ENCODE measurements around the gene JADE3.

The JADE3 gene

DNA sequence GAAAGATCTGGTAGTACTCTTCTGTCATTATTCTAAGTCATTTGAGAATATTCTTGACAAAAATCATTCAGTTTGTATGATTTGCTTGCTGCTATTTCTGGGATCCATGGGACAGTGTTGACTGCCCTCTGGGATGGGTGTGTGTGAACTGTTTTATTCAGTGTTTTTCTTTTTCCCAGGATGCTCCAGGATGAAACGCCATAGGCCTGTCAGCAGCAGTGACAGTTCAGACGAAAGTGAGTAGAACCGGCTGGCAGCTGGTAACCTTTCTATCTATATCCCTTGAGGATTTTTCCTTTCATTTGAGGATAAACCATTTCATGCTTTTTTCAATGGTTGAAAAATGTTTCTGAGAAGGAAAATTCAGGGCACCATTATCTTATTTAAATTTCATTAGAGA lies 72.5 kb downstream of the JADE3 start:
- no peak overlapping the region for H3K4me3 ChIP-seq (ENCODE audit: low read length)
- DNase-seq (ENCODE audit: low read depth, low spot score) = no peak

DNA sequence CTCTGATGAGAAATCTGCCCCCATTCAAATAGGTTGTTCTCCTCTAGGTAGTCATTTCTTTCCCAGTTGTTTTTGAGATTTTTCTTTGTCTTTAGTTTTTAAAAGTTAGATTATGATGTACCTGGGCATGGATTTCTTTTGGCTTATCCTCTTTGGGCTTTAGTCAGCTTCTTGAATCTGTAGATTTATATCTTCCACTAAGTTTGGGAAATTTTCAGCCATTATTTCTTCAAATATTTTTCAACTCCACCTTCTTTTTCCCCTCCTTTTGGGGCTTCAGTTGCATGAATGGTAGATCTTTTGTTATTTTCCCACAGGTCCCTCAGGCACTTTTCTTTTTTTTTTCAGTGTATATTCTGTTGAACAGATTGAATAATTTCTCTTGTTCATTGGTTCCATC lies 77.3 kb downstream of the JADE3 start:
- H3K4me3 ChIP-seq (ENCODE audit: low read length) = no peak overlapping the region
- no peak for DNase-seq (ENCODE audit: low read depth, low spot score)

DNA sequence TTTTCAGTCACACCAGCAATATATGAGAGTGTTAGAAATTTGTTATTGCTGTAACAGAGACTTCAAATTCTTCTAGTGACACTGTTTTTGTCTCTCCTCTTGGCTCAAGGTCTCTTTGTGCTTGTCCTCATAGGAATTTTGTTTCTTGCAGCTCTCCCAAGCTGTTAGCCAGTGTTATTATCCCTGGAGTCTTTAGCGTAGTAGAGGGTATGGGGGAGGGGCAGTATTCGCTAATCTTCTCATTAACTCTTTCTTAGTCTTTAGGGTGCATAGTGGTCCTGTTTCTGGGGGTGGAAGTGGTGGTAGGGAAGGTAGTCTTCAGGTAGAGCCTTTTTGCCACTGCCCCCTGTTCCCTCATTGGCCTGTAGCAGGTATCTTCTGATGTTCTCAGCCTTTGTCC lies 79.4 kb downstream of the JADE3 start:
- H3K4me3 ChIP-seq (ENCODE audit: low read length) = no peak overlapping the region
- no peak for DNase-seq (ENCODE audit: low read depth, low spot score)

DNA sequence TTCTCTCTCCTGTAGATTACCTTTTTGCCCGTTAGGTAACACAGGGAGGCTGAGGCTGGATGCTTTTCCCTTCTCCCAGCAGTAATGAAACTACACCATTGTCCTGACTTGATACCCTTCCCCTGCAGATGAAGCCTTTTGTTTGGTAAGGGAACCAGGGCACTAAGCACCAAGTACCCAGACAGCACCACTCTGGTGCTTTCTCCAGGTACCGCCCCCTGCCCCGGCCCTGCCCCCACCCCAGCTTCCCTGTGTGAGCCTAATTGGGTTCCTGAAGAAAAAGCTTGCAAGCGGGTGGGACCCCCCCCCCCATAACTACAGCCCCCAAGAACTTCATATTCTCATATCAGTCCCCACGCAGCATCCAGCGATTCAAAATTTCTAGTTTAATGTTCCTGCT lies 79.8 kb downstream of the JADE3 start:
- H3K4me3 ChIP-seq (ENCODE audit: low read length) = no peak overlapping the region
- DNase-seq (ENCODE audit: low read depth, low spot score) = no peak

DNA sequence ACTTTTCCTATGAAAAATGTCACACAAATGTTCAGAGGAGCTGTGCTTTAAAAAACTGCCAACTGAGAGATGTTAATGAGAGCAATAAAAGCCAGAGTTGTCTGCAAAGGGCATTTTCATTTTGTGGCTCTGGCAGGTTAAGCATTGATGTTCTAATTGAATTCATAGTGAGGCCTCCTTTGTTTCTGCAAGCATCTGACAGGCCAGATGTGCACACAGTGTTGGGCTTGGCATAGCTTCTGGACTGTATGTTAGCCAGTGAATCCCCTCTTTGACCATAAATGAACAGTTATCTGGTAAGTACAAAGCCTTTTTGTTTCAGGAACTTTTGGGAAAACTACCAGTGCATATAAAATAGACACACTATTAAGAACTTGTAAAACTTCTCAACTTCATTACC lies 81.9 kb downstream of the JADE3 start:
- no peak overlapping the region for H3K4me3 ChIP-seq (ENCODE audit: low read length)
- DNase-seq (ENCODE audit: low read depth, low spot score) = no peak

DNA sequence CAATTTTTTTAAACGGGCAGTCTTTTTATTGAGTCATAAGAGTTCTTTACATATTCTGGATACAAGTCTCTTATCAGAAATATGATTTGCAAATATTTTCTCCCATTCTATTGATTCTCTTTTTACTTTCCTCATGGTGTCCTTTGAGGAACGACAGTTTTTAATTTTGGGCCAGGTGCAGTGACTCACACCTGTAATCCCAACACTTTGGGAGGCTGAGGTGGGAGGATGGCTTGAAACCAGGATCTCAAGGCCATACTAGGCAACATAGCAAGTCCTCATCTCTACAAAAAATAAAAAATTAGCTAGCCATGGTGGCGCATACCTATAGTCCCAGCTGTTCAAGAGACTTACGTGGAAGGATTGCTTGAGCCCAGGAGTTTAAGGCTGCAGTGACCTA lies 99.9 kb downstream of the JADE3 start:
- DNase-seq (ENCODE audit: low read depth, low spot score) = no peak
- H3K4me3 ChIP-seq (ENCODE audit: low read length) = no peak overlapping the region

DNA sequence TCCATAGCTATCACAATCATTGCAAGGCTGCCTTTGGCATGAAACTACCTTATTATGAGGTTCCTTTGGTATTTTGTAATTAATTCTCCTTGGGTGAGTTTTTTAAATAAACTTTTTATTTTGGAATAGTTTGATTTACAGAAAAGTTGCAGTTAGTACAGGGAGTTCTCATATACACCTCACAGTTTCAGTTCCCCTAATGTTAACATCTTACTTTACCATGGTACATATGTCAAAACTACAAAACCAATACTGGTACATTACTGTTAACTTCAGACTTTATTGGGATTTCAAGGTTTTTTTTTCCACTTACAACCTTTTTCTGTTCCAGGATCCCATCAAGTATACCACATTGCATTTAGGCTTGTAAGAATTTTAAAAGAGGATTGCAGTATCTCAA lies 114.0 kb downstream of the JADE3 start:
- no peak overlapping the region for H3K4me3 ChIP-seq (ENCODE audit: low read length)
- DNase-seq (ENCODE audit: low read depth, low spot score) = no peak

DNA sequence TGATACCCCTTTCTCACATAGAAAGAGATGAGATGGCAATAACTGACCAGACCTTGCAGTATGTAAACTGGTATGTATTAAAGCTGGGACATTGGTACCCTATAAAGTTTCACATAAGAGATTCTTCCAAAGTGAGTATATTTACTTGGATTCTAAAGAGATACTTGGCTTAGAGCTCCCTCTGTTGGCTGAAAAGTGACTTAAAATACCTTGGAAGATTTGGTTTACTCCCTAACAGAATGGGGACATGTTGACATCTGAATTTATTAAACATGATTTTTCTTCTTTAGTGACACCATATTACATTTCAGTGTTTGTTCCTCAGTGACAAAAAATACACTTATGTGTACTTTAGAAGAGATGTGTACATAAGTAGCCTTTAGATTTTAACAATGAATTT lies 118.1 kb downstream of the JADE3 start:
- no peak overlapping the region for H3K4me3 ChIP-seq (ENCODE audit: low read length)
- DNase-seq (ENCODE audit: low read depth, low spot score) = peak; percentile 54

DNA sequence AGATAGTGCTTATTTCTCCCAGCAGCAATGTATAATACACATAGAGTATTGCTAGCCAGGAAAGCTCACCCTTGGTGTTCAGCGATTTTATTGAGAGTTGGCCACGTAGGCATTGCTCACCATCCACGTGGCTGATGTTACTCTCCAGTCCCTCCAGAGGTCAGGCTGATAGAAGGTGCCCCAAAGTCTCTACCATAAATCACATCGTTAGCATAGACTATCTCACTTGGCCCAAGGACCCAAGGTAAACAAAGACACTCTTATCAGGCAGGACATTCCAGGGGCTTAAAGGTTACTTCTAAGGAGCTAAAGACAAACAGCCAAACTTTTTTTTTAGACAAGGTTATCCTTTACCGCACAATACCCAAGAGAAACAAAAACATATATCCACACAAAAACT lies 135.8 kb downstream of the JADE3 start:
- H3K4me3 ChIP-seq (ENCODE audit: low read length) = no peak overlapping the region
- no peak for DNase-seq (ENCODE audit: low read depth, low spot score)

DNA sequence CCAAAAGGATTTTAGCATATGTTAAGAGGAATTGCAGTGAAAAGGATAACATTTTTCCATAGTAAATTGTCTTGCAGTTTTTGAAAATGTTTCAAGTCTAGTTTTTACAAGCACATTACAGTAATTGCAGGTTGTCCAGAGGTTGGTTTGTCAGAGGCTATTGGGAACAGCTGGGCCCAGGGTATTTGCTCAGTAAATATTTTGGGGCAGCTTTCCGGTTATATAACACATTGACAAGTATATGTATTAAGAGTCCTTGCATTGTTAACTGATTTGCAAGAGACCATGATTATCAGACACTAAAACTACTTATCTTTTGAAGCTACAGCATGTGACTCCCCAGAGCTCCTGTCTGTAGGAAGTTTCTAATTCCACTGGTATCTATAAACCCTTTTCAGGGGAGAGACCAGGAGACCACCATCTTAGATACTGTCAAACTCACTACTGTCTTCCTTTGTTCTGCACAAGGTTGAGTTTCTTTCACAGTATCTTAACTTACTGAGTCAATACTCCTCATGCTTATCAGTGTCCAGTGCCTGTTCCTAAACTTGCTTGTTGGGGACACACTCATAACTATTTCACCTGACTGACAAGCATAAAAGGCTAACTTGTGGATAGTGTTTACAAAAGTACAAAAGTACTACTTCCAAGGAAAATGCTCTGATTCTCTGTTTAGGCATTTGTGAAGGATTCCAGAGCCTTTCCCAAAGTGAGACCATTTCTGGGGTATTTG lies 147.1 kb downstream of the JADE3 start:
- no peak for DNase-seq (ENCODE audit: low read depth, low spot score)
- H3K4me3 ChIP-seq (ENCODE audit: low read length) = no peak overlapping the region

DNA sequence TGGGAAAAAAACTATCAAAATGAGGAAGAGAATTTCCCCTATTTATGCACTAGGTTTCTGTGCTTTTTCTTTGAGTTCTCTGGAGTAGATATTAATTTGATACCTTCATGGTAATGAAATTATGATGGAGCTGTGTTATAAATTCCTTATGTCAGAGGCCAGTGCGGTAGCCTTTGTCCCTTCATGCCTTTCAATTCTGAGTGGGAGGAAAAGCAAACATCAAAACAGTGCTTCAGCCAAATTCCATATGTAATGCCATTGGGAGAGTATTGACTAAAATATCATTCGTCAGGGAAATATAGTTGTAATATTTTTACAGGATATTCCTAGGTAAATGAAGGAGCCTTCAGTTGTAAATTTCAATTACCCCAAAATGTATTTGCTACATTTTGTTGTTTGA lies 148.5 kb downstream of the JADE3 start:
- DNase-seq (ENCODE audit: low read depth, low spot score) = no peak
- no peak overlapping the region for H3K4me3 ChIP-seq (ENCODE audit: low read length)

DNA sequence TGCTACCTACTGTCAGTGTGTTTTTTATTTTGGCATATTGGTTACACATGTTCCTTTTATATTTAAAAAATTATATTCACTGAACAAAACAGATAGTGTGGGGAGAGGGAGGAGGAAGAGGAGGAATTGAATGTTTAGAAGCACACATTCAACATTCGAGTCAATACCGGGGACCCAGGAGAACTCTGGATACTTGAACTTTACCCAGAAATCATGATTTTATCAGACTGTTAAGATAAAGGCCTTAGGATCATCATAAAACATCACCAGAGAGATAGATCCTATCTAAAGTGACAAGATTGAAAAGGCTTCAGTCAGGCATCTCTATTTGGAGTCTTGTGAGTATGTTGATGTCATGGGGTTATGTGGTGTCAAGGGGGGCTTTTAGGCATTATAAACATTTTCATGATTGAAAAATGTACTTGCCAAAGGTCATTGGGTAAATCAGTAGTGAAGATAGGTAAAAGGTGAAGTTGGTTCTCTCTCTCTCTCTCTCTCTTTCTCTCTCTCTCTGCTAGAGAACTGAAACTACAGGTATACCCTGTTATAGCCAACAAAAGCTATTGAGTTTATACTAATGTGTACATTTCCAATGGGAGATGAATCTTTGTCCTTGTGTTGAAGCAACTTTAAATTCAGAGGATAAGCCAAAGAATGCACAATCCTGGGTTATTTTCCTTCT lies 149.2 kb downstream of the JADE3 start:
- DNase-seq (ENCODE audit: low read depth, low spot score) = no peak
- H3K4me3 ChIP-seq (ENCODE audit: low read length) = no peak overlapping the region

DNA sequence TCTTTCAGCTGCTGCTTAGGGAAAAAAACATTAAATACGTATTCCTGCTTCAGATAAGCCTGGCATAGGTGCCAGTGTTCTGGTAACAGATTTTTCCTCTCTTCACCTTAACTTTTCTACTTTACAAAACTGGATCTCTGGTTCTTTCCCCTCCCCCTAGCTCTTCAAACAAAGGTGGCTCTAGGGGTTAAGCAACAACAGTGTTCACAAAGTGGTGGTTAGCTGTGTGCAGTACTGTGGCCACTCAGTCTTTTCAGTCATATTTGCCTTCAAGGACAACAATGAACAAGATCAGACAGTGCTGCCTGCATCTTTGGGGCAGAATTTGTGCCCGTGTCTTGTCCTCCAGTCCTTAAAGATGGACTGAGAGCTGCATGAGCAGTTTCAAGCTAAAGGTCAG lies 151.0 kb downstream of the JADE3 start:
- no peak overlapping the region for H3K4me3 ChIP-seq (ENCODE audit: low read length)
- no peak for DNase-seq (ENCODE audit: low read depth, low spot score)

DNA sequence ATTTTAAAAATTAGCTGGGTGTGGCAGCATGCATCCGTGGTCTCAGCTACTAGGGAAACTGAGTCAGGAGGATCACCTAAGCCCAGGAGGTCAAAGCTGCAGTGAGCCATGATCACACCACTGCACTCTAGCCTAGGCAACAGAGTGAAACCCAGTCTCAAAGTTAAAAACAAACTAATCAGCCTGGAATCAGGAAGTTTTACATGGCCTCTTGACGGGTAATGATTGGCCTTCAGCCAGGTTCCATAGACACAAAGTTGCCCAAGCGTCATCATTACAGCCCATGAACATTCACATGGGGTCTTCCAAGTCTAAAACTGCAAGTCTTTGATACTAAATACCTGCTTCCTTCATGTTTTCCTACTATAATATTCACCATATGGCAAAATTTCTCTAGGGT lies 156.0 kb downstream of the JADE3 start:
- no peak for DNase-seq (ENCODE audit: low read depth, low spot score)
- H3K4me3 ChIP-seq (ENCODE audit: low read length) = no peak overlapping the region

DNA sequence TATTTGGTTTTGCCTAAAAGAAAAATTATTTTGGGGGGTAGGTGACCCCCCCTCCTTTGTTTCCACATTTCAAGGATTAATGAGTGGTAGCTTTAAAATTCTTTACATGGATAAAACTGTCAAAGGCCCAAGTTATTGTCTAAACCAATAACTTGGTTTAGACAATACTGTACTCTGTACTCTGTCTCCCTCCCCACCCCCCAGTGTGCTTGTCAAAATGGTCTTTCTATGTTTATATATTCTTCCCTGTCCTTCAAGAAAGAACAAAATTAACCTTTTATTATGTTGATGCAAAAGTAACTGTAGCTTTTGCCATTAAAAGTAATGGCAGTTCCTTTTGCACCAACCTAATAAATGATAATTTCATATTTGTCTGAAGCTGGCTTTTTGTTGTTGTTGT lies 156.5 kb downstream of the JADE3 start:
- DNase-seq (ENCODE audit: low read depth, low spot score) = no peak

DNA sequence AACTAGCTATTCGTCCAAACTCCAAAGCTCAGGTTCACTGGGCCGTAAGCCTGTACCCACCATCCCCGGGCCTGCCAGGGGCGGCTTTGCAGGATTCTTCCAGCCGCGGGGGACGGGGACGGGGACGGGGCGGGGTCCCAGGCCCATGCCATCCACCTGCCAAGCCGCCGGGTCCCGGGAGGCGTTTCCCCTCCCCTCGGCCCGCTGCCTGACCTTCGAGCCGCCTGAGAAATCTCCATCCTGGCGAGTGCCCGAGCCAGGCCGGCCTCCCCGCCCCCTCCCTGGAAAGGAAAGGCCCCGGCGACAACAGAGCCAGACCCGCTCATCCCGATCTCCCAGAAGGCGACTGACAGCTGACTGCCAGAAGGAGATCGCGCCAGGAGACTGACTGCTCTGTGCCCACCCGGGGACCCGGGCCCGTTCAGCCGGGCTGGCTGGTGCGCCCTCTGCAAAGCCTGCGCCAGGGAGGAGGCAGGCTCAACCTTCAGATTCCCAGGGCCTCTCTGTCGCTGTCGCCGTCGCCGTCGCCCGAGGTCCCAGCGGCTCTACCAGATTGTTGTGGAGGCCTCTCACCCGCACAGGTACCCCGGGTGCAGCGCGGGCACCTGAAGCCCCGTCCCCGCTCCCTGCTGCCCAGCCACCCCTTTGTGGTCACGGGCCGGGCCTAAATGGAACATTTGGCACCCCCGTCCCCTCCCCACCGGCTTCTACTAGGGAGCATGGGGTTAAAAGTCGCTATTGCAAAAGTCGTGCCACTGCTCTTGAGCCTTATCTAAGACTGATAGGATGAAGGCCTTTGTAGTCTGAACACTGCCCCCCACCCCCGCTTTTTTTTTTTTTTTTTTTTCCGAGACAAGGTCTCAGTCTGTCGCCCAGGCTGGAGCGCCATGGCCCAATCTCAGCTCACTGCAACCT lies 166.2 kb downstream of the JADE3 start, which contains the start of gene RGN:
Gene RGN, plus strand, starts transcription at position 315 of the 915 bp plus-strand sequence. CDS start 2,702 bp downstream, outside the sequence.
- no peak for DNase-seq (ENCODE audit: low read depth, low spot score)
- H3K4me3 ChIP-seq (ENCODE audit: low read length) = no peak within 1 kb of the TSS

More for the DNA sequence above, 156.5 kb downstream of the JADE3 start:
- H3K4me3 ChIP-seq (ENCODE audit: low read length) = no peak overlapping the region

DNA sequence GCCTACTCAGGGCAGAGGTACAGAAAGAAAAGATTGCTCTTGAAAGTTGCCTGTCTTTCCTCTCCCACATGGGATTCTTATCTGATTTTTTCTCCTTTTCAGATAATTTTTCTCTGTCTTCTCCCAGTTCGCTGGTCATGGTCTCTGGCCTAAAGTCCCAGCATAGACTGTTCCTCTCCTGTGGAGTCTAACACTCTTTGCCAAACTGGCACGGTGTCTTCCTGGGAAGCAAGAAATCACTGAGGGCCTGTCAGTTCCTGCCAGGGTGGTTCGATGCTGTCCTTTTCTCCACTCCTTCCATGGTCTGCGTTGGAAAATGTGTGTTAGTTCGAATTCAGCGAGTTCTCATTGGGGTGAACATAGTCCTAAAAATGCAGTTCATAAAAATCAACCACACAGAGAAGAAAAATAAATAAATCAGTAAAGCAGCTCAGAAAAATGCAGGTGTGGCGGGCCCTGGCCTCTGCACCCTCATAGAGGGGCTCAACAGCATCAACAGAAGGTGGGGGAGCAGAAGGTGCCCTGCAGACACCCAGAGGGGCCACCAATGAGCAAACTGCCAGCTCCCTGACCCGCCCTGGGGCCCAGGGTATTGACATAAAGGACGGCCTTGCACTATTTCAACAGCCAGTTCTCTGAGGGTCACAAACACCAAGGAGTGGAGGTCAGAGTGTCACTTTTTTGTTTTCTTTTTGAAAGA lies 168.1 kb downstream of the JADE3 start:
- no peak overlapping the region for H3K4me3 ChIP-seq (ENCODE audit: low read length)
- no peak for DNase-seq (ENCODE audit: low read depth, low spot score)

DNA sequence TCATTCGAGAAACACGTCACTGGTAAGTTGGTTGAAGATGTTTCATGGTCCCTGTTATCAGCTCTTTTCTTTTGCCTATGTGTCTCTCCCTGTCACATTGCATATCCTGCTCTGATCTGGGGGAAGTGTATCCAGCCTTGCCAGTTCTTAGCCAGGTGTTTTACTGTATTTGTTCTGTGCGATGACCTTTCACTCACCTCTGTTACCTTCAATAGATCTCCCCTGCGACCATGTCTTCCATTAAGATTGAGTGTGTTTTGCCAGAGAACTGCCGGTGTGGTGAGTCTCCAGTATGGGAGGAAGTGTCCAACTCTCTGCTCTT lies 168.7 kb downstream of the JADE3 start:
- H3K4me3 ChIP-seq (ENCODE audit: low read length) = no peak overlapping the region
- no peak for DNase-seq (ENCODE audit: low read depth, low spot score)

DNA sequence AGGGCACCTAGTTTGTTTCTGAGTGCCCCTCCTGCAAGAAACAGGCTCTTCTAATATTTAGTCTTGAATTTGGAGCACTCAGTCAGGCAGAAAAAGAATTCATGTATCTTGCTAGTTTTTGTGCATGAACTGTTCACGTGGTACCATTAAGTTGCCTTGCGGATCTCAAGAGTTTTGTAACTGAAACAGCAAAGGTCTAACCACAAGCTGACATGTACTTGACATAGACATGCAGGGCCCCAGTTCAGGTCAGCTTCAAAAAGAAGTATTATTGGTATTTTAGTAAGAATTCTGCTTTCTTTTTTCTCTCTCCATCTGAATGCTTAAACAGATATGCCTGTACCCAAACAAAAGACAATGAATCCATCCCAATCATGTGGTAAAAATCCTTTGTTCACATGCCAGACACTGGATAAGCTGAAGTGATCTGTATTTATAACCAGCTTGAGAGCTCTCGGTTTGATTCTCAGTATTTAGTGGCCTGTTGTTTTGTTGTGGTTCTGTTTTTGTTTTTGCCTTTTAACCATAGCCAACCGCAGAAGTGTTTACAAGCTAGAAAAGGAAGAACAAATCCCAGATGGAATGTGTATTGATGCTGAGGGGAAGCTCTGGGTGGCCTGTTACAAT lies 179.0 kb downstream of the JADE3 start:
- no peak overlapping the region for H3K4me3 ChIP-seq (ENCODE audit: low read length)
- DNase-seq (ENCODE audit: low read depth, low spot score) = no peak
